Mammary epithelial cell (primary cell): Measurements from ENCODE around the gene RAD9B.

Experiments used
- EZH2 ChIP-seq: IDR thresholded peaks from 2 replicates; pipeline ENCODE4 v1.6.1; 2012; ENCODE audit warnings: low read length, inconsistent platforms, borderline replicate concordance
- TF ChIP-seq, protein P1 (sequence below), 2 donors: IDR thresholded peaks in 1 of 2; conservative IDR thresholded peaks in 1 of 2; 2 replicates each; pipeline ENCODE4 v1.5.1; 2011 to 2012; ENCODE audit warnings: inconsistent platforms in 2 of 2, low read length in 2 of 2, mild to moderate bottlenecking in 2 of 2, control low read depth in 1 of 2, low read depth in 1 of 2; ENCODE audit not compliant: insufficient read depth in 1 of 2; ENCODE audit errors: extremely low read depth in 1 of 2

DNA sequence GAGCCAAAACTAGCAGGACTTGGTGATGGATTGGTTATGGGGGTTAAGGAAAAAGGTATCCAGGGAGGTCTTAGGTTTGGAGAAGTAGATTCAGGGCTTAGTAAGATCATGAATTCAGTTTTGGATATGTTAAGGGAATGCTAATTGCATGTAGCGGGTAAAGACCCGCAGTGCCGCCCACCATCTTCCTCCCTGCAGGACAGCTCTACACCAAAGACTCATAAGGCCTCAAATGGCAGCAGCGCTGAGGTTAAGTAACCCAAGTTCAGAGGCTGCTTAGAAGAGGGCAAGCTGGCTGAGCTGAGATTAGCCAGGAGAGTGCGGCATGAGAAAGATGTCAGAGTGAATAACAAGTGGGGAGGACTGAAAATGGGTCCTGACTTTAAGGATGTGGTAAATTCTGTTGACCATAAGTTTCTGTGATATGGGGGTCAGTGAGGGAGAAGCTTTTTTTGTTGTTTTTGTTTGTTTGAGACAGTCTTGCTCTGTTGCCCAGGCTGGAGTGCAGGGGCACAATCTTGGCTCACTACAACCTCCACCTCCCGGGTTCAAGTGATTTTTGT is 26.2 kb downstream of the RAD9B start:
- TF ChIP-seq, protein P1, sequence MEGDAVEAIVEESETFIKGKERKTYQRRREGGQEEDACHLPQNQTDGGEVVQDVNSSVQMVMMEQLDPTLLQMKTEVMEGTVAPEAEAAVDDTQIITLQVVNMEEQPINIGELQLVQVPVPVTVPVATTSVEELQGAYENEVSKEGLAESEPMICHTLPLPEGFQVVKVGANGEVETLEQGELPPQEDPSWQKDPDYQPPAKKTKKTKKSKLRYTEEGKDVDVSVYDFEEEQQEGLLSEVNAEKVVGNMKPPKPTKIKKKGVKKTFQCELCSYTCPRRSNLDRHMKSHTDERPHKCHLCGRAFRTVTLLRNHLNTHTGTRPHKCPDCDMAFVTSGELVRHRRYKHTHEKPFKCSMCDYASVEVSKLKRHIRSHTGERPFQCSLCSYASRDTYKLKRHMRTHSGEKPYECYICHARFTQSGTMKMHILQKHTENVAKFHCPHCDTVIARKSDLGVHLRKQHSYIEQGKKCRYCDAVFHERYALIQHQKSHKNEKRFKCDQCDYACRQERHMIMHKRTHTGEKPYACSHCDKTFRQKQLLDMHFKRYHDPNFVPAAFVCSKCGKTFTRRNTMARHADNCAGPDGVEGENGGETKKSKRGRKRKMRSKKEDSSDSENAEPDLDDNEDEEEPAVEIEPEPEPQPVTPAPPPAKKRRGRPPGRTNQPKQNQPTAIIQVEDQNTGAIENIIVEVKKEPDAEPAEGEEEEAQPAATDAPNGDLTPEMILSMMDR (conservative IDR thresholded peaks at IDR 0.05 in 1 of 2, IDR thresholded peaks at IDR 0.05 in 1 of 2; ENCODE audit: extremely low read depth in 1 of 2, insufficient read depth in 1 of 2, low read depth in 1 of 2, low read length in 2 of 2) = no peak
- no peak for TF ChIP-seq EZH2
